NCI-H2081 (cell line): Measurements from ENCODE around the gene NOP9.
"Not testable (repeated sequence)": the region's sequence is repeated elsewhere in the genome, so short reads cannot be mapped to it uniquely, and the experiment has no call there.

Experiments used
- DNase-seq, 2 experiments: peaks; one replicate each; lab custom pipeline; 2025; lab: John Stamatoyannopoulos, UW

The NOP9 gene

DNA sequence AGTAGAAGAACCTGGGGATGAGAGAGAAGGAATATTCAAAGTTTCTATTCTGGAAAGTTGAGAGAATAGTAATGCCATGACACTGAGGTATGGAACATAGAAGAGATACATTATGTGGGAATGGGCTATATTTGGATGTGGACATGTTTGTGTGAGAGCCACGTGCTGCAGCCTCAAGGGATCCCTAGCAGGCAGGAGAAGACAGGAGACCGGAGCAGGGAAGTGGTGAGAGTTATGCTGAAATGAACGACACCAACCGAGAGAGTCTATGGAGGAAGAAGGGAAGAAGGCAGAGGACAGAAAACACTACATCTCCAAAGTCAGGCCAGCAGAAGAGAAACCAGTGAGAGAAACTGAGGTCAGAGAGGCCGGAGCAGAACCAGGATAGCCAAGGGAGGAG is 50.1 kb downstream of the NOP9 start:
- DNase-seq = no peak

DNA sequence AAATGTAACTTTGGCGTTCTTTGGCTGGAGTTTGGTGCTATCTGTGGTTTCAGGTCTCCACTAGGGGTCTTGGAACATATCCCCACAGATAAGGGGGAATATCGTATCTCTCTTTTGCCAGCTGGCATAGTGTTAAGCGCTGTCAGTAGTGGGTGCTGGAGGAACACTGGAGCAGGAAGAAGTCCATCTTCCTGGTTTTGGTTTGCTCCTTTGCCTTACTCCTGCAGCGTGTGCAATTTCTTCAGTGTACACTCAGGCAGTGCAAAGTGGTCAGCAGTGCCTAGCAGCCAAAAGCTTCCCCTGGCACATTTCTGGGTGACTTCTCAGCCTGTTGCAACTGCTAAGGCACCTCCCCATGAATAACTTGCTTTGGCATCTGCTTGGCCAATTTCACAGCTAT is 51.9 kb downstream of the NOP9 start:
- DNase-seq = no peak

DNA sequence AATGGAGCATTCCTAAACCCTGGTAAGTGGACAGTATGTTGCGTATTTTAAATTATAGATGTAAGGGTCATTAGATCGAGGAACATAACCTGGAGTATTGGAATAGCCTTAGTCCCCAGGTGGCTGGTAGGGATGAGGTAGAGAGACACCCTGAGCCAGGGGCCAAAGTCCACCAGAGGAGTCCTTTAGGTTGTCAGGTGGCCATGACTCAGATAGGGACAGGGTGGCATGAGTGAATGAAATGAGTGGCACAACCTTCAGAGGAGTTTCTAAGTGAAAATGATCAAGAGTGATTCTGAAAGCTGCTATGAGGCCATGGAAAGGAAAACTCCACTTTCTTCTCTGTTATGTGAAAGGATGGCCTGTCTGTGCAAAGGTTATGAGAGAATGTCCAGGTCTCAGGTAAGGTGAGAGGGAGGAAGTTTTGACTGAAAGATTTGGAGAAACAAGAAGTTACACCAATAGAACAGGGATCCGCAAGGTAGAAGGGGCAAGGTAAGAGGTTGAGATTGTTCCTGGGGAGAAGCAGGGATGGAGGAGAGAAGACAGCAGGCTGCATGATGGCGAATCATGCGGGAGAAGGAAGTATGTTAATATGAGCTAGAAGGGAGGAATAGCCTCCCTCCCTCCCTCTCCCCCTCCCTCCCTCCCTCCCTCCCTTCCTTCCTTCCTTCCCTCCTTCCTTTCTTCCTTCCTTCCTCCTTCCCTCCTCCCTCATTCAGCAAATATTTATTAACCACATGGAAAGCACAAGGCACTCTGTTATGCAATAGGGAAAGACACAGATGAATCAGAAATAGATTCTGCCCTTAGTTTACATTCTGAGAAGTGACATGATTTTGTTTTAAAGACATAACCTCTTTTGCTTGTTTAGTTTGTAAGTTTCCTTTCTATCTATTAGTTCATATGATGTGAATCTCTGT is 54.2 kb downstream of the NOP9 start:
- DNase-seq = no peak

DNA sequence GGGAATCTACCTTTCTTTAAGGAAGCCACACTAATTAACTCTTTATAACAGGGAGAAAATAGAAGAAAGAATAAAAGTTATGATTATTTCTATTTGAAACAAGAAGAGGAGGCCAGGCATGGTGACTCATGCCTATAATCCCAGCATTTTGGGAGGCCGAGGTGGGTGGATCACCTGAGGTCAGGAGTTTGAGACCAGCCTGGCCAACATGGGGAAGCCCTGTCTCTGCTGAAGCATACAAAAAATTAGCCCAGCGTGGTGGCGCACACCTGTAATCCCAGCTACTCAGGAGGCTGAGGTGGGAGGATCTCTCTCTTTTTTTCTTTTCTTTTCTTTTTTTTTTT is 54.8 kb downstream of the NOP9 start:
- DNase-seq = not testable (repeated sequence)

DNA sequence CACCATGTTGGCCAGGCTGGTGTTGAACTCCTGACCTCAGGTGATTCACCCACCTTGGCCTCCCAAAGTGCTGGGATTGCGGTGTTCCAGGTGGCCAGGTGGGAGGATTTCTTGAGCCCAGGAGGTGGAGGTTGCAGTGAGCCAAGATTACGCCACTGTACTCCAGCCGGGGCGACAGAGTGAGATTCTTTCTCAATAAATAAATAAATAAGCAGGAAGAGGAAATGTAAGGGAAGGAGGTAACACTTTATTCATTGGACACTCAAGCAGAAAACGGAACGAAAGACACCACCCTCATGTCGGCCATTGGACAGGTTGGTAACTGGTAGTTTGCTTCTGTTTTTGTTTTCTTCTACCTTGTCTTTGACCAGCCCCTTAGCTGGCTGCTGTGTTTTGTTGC is 55.4 kb downstream of the NOP9 start:
- DNase-seq = no peak

DNA sequence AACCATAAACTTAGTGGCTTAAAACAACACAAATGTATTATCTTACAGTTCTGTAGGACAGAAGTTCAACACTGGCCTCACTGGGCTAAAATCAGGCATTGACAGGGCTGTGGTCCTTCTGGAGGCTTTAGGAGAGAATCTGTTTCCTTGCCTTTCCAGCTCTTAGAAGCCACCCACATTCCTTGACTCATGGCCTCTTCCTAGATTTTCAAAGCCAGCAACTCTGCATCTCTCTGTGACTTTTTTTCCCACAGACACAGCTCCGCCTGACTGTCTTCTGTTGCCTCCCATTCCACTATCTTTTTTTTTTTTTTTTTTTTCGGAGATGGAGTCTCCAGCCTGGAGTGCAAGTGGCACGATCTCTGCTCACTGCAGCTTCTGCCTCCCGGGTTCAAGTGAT is 56.6 kb downstream of the NOP9 start:
- DNase-seq = no peak
